ENCODE measurements around the gene TUBB2A.
"Not testable (repeated sequence)": the region's sequence is repeated elsewhere in the genome, so short reads cannot be mapped to it uniquely, and the experiment has no call there.

The TUBB2A gene

GRCh38 chr6:3194535-3195419 is 37.4 kb upstream of the TUBB2A start:
- TF ChIP-seq, protein P1, sequence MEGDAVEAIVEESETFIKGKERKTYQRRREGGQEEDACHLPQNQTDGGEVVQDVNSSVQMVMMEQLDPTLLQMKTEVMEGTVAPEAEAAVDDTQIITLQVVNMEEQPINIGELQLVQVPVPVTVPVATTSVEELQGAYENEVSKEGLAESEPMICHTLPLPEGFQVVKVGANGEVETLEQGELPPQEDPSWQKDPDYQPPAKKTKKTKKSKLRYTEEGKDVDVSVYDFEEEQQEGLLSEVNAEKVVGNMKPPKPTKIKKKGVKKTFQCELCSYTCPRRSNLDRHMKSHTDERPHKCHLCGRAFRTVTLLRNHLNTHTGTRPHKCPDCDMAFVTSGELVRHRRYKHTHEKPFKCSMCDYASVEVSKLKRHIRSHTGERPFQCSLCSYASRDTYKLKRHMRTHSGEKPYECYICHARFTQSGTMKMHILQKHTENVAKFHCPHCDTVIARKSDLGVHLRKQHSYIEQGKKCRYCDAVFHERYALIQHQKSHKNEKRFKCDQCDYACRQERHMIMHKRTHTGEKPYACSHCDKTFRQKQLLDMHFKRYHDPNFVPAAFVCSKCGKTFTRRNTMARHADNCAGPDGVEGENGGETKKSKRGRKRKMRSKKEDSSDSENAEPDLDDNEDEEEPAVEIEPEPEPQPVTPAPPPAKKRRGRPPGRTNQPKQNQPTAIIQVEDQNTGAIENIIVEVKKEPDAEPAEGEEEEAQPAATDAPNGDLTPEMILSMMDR (IDR thresholded peaks at IDR 0.05; ENCODE audit: control extremely low read depth, extremely low read depth, low read depth, missing control alignments), result no peak
- CTCF ChIA-PET, result interaction anchor here (1.3 to 4.1 kb wide), 7 partner anchors 9 to 56 kb away, joined by 3 to 16 read pairs (median 5); partner anchors contain the start of gene TUBB2A
- POLR2A ChIA-PET, result no interaction called here
- DNase-seq (ENCODE audit: extremely low spot score), result peak; percentile 59

GRCh38 chr6:3193102-3193849 is 35.9 kb upstream of the TUBB2A start:
- CTCF ChIA-PET, result interaction anchor here (0.9 to 4.1 kb wide), 7 partner anchors 8 to 36 kb away, joined by 3 to 16 read pairs (median 5); partner anchors contain the start of gene TUBB2A
- no peak for DNase-seq (ENCODE audit: extremely low spot score)
- TF ChIP-seq, protein P1 (IDR thresholded peaks at IDR 0.05; ENCODE audit: control extremely low read depth, extremely low read depth, low read depth, missing control alignments), result no peak
- POLR2A ChIA-PET, result no interaction called here

DNA sequence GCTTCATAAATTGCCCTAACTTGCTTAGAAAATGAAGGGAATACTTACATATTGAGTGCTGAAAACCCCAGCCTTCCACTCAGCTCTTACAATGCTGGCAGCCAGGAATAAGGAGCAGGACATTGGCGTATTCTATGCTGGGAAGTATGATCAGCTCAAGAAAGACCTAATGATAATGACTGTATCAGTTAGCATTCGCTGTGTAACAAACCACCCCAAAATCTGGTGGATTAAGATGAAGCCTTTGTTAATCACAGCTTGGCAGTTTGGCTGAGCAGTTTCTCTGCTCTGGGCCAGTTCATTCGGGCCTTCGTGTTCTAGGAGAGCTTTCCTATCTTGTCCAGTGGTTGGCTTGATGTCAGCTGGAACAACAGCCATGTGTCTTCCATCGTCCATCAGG is 33.4 kb upstream of the TUBB2A start:
- CTCF ChIA-PET, result interaction anchor here (1.3 to 1.7 kb wide), 2 partner anchors 17 to 61 kb away, joined by 4 read pairs; no protein-coding TSS in a partner anchor
- TF ChIP-seq, protein P1 (IDR thresholded peaks at IDR 0.05; ENCODE audit: control extremely low read depth, extremely low read depth, low read depth, missing control alignments), result no peak
- DNase-seq (ENCODE audit: extremely low spot score), result no peak
- POLR2A ChIA-PET, result no interaction called here

- ChIA-PET POLR2A (no interaction called here), CTCF (interaction anchor here (1.3 to 2.9 kb wide), 4 partner anchors 18 to 61 kb away, joined by 4 to 8 read pairs (median 4); no protein-coding TSS in a partner anchor)
- TF ChIP-seq, protein P1 (IDR thresholded peaks at IDR 0.05; ENCODE audit: control extremely low read depth, extremely low read depth, low read depth, missing control alignments), result no peak
- no peak for DNase-seq (ENCODE audit: extremely low spot score)
Observed at GRCh38 chr6:3190056-3190455, 32.7 kb upstream of the TUBB2A start.

- ChIA-PET POLR2A (interaction anchor here (0.6 kb wide), 1 partner anchor 32 kb away, joined by 3 read pairs; the partner anchor contains the start of gene TUBB2A), CTCF (interaction anchor here (1.2 to 2.9 kb wide), 6 partner anchors 11 to 49 kb away, joined by 3 to 9 read pairs (median 4); partner anchors contain the start of gene TUBB2A)
- not testable (repeated sequence) for DNase-seq (ENCODE audit: extremely low spot score)
Observed at GRCh38 chr6:3189192-3189591, 31.8 kb upstream of the TUBB2A start.

GRCh38 chr6:3188262-3188661 is 30.9 kb upstream of the TUBB2A start:
- no peak for DNase-seq (ENCODE audit: extremely low spot score)
- TF ChIP-seq, protein P1 (IDR thresholded peaks at IDR 0.05; ENCODE audit: control extremely low read depth, extremely low read depth, low read depth, missing control alignments), result no peak
- ChIA-PET POLR2A (no interaction called here), CTCF (interaction anchor here (1.2 to 3.1 kb wide), 7 partner anchors 12 to 63 kb away, joined by 3 to 17 read pairs (median 8); partner anchors contain the start of gene TUBB2A)
